ENCODE measurements around the gene COX20.
A peak's percentile ranks its signal among the peaks of the same experiment; 100 is the strongest.

- TF ChIP-seq POLR2A (IDR thresholded peaks at IDR 0.05; ENCODE audit: low read depth, low read length) (no peak), POLR2AphosphoS5 (IDR thresholded peaks at IDR 0.05; ENCODE audit: low read depth, low read length) (0 out of 2 replicates have a peak, but pooled peaks have one; percentile 15), TAF1 (IDR thresholded peaks at IDR 0.05; ENCODE audit: borderline replicate concordance, low read depth, low read length) (no peak)
Observed at GRCh38 chr1:244849189-244849866, 13.9 kb downstream of the COX20 start.
